MM.1S (cell line): ENCODE data around the gene FARP2.

Experiments used
- CTCF ChIP-seq: fragments of 300-600 bp; sonication (generic); IDR thresholded peaks from 2 replicates; pipeline ENCODE4 v1.5.1; 2016; ENCODE audit warnings: antibody characterized with exemption, low read length, mixed read lengths
- EZH2 ChIP-seq: fragments of 300-600 bp; sonication (generic); optimal IDR thresholded peaks from 2 replicates; pipeline ENCODE3; 2017; ENCODE audit warnings: low read depth, mild to moderate bottlenecking, antibody characterized with exemption, low read length, mixed read lengths
- EZH2phosphoT487 ChIP-seq: fragments of 300-600 bp; sonication (generic); IDR thresholded peaks from 2 replicates; pipeline ENCODE4 v1.6.1; 2018; ENCODE audit warnings: antibody characterized with exemption, low read length

GRCh38 chr2:241373446-241373845, 17.4 kb downstream of the FARP2 start:
- no peak for TF ChIP-seq CTCF
- TF ChIP-seq EZH2phosphoT487, result no peak
- no peak for TF ChIP-seq EZH2
